NOMO-1 treated with dmso at 0.1 percent for 144 hours (cell line): ENCODE results near the gene BAG3.
A peak's percentile ranks its signal among the peaks of the same experiment; 100 is the strongest.

ENCODE experiments used
- DNase-seq: peaks from one replicate; lab custom pipeline; 2025; ENCODE audit not compliant: unreplicated experiment; lab: John Stamatoyannopoulos, UW

BAG3 gene

GRCh38 chr10:119725828-119726675, 74.9 kb downstream of the BAG3 start, which contains the start of gene INPP5F:
TSS of gene INPP5F (plus strand) at chr10:119726050. CDS start at chr10:119726263, 213 bp downstream.
- peak; percentile 97 for DNase-seq

GRCh38 chr10:119726676-119727261, 75.6 kb downstream of the BAG3 start:
- no peak for DNase-seq
